NCI-H2171 treated with DMSO at 0.1 percent for 48 hours (cell line): ENCODE data around the gene GREB1L.

Experiments
- DNase-seq: peaks from one replicate; lab custom pipeline; 2025; lab: John Stamatoyannopoulos, UW

GREB1L gene

DNA sequence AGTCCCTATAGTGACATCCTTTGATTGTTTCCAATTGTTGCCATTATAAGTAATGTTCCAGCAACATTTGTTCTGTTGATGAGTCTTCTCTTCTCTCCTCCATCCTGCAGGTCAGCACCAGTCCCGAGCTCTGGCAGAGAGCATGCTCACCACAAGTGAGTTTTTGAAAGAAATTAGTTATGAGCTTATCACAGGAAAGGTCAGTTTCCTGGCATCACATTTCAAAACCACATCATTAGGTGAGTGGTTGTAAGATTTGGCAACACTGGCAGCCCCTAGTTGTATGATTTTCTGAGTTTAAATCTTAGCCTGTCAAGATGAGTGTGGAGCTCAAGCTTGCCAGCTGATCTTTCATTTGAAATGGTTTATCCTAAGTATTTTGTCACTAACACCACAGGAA is 208.9 kb downstream of the GREB1L start:
- no peak for DNase-seq

GRCh38 chr18:21451851-21452250 is 209.8 kb downstream of the GREB1L start:
- DNase-seq: no peak

- no peak for DNase-seq
Measured at GRCh38 chr18:21452276-21452780, 210.3 kb downstream of the GREB1L start.

DNA sequence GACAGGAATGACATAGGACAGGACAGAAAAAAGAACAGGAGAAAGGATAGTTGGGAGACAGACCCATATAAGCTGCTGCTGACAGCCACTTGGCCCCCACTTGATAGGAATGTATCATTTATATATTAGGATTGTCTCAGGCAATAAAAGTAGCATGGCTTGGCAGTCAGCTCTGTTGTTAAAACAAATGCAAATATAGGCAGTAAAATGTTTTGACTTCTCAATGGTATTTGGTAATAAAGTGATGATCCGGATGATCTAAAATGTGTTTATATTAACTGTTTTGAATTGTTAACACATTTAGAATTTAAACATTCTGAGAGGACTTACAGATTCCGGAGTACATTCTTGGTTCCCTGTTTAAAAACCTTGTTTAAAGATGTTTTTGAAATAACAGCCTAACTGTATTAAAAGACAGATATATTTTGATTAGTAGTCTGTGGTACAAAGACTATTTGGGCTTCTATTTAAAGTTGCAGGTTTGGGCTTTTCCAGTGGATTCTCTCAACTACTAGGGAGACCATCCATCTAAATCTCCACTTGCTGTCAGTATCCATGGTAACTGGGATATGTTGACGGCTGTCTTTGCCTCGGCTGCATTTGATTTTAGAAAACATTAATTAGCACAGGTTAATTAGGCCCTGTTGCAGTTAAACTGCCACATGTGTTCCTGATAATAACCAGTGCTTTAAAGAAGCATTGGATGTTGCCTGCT is 210.9 kb downstream of the GREB1L start:
- no peak for DNase-seq

DNA sequence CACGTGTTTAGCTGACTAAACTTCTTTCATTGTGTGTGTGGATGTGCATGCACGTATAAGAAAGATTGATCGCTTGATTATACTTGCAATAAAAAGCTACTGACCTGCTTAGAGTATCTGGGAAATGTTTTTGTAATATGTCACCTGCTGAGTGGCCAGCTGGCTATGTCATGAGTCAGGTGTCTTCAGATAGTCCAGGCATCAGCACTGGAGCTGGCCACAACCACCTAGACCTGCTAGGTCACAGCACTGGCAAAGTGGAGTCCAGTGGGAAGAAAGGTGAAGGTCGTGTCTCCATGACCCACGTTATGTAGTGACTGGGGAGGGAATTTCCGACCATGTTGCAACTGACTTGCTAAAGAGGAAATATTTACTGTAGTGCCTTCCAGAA is 211.5 kb downstream of the GREB1L start:
- no peak for DNase-seq

GRCh38 chr18:21454725-21455124 is 212.7 kb downstream of the GREB1L start:
- no peak for DNase-seq

DNA sequence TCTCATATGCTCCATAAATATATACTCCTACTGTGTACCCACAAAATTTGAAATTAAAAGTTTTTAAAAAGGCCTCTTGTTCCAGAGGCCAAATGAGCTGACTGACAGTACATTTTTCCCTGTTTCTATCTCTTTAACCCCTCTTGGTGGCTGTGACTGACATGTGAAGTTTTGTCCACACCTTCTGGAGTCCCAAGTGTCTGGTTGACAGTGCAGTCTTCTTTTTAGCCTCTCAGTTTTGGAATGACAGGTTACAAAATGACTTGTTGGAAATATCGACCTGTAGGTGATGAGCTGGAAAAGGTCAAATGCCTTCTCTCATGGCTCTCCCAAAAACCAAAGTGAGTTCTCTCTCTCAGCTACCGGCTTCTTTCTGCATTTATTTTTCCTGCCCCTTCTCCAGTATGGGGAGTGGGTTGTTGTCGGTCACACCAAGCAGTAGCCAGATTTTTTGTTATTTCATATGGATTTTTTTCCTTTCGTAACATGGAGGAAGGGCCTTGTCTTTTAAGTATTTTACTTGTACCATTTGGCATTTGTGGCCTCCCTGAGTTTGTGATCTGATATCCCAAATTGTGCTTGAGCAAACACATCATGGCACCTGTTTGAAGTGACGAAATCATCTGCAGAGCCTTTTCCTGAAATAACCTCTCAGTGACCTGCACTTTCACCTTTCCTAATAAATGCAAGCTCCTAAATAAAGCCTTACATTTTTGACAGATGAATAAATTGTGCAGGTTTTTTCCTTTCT is 214.6 kb downstream of the GREB1L start:
- peak; percentile 76 for DNase-seq

- DNase-seq: no peak
Measured at GRCh38 chr18:21457179-21457535, 215.1 kb downstream of the GREB1L start.

GRCh38 chr18:21458310-21458709 is 216.3 kb downstream of the GREB1L start:
- no peak for DNase-seq

DNA sequence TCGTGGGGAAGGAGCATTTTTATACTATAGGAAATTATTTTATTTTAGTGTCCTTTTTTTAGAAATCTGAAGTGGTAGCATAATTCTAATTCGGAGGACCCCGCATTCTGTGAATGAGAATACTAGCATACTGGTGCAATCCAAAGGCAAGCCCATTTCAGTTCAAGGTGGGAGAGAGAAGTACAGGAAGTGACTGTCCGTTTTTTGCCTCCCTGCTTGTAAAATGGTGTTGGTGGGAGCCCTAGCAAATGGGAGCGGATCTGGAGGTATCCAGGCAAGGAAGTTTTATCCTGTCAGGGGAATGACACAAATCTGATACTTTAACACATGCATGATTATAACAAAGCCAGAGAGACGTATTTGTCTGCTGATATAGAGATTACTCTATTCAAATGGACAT is 216.8 kb downstream of the GREB1L start:
- DNase-seq: no peak

GRCh38 chr18:21459706-21460286 is 217.8 kb downstream of the GREB1L start:
- DNase-seq: no peak

- DNase-seq: no peak
Measured at GRCh38 chr18:21461460-21461859, 219.4 kb downstream of the GREB1L start.

DNA sequence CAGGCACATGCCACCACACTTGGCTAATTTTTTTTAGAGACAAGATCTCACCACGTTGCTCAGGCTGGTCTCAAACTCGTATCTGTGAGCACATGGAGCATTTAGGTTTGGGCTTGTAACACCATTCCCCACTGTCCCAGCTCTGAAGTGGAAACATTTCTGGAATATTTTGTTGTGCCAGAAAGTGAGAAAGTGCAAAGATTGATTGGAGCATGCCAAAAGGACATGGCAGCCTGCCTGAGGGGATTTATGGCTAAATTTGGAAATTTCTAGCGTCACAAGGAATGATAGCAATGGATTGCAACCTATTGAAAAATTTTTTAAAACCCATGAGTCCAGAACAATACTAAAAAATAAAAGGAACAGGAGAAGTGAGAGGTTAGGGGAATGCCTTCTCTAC is 221.7 kb downstream of the GREB1L start:
- no peak for DNase-seq

- DNase-seq: no peak
Measured at GRCh38 chr18:21468514-21469164, 226.6 kb downstream of the GREB1L start.

GRCh38 chr18:21472741-21473140 is 230.7 kb downstream of the GREB1L start:
- no peak for DNase-seq

GRCh38 chr18:21474621-21475020 is 232.6 kb downstream of the GREB1L start:
- no peak for DNase-seq

DNA sequence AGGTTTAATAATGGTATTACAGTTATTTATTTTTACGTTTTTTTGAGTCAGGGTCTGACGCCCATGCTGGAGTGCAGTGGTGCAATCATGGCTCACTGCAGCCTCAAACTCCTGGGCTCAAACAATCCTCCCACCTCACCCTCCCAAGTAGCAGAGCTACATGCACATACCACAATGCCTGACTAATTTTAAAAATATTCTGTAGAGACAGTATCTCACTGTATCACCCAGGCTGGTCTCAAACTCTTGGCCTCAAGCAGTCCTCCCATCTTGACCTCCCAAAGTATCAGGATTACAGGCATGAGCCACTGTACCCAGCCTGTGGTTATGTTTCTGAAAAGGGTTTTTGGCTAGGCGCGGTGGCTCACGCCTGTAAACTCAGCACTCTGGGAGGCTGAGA is 237.7 kb downstream of the GREB1L start:
- DNase-seq: no peak

DNA sequence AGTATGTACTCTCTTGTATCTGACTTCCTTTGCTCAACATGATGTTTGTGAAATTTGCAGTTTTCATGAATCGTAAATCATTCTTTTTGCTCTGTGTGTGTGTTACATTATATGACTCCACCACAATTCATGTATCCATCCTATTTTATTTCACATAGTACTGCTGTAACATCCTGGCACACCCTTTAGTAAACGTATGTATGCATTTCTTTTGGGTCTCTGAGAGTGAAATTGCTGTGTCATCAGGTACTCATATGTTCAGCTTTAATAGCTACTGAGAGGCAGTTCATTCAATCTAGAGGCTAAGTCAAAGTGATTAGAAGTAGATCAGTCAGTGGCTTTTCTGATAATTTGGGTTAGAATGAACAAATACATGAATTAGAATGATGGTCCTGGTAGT is 239.7 kb downstream of the GREB1L start:
- DNase-seq: no peak

DNA sequence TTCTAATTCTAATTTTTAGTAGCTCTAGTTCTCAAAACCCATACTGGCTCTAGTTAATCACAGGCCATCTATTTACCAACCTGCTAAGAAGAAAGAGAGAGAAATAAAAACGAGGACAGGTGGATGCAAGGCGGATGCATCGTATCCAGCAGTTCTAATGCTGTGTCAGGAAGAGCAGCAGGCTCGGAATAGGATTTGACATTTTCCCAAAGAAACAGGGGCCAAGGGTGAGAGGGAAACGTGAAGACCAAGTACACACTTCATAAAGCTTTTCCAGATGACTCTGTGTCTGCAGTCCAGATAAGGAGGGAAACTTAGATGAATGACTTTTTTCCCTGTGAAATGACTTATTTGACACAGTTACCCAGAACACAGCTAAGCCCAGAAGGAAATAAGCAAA is 241.0 kb downstream of the GREB1L start:
- DNase-seq: peak; percentile 9

DNA sequence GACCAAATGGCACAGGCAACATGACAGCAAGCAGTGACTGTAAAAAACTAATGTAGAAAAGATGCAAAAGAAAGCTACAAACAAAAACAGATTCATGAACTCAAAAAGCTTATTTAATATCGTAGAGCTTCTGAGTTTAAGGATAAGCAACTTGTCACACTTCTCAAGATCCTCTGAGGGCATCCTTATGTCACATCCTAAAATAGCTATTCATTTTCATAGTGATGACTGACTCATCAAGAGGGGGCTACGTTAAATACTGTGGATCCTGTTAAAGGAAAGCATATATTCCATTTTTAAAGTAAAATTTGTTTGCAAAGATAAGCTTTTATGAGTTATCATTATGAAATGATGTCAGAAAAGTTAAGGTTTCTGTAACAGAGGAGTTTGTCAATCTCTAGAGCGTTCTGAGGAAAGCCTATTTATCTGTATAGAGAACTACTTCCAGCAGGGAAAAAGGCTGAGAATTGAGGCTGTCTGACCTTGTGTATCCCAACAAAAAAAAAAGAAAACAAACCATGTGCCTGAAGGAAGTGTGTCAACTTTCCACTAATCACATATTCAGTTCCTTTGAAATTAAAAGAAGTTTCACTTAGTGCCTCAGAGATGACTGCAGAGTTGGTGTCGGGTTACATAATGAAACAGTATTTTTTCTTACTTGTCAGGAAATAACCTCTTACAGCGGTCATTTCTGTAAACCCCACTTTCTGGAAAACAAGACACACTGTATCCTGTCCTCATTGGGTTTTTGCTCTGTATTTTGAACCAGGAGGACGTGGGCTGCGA is 243.0 kb downstream of the GREB1L start:
- DNase-seq: peak; percentile 17

DNA sequence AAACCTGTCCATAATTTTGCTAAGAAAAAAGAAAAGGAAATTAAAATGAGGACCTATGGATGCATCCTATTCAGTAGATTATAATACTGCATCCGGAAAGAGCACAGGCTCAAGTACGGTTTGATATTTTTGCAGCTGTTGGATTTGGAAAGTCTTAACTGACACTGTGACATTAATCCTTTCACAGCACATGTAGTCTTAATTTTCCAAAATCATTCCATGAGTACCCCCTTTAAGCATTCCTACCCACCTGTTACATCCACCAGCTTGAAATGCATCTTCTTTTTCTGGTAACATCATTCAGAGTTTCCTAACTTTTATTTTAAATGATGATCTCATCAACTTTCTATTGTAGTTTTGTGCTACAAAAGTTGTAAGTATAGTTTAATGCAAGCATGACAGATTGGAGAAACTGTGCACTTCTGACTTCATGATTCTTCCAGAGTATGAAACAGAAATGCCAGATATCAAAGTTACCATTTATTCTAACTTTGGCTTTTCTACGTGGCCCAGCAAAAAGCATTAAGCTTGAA is 244.9 kb downstream of the GREB1L start:
- DNase-seq: no peak
